GM15510 (cell line): ENCODE data around the gene FBXL7.

ENCODE experiments used
- POLR2A ChIP-seq: IDR thresholded peaks from 3 replicates; pipeline ENCODE4 v1.6.1; 2011; ENCODE audit warnings: borderline replicate concordance; ENCODE audit not compliant: insufficient read length; ENCODE audit errors: extremely low read depth

The FBXL7 gene

DNA sequence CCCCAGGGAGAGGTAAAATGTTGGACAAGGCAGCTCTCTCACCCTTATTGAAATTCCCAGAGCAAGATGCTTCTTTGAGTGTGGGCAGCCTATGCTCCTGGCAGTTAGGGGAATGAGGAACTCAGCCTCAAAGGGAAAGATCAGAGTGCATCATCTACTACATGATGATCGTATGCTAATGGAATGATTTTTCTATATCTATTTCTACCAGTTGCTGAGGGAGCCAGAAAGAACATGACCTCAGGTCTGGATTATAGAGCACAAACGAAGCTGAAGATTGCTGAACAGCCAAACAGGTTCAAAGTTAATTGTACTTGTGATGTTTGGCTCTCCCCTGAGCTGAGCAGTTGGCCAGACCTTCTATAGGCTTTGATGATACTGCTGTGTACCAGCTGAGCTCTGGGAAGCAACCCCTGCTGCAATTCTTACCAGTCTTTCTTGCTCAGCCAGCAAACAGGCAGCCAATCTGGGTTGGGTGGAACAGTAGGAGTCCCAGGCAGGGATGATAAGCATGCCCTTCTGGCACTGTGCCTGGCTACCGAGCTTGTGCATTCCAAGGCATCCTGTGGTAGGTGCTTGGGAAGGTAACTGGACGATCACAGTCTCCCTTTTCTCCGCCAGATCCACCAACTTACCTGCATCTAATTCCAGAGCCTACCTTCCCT lies 10.3 kb upstream of the FBXL7 start:
- no peak for TF ChIP-seq POLR2A

DNA sequence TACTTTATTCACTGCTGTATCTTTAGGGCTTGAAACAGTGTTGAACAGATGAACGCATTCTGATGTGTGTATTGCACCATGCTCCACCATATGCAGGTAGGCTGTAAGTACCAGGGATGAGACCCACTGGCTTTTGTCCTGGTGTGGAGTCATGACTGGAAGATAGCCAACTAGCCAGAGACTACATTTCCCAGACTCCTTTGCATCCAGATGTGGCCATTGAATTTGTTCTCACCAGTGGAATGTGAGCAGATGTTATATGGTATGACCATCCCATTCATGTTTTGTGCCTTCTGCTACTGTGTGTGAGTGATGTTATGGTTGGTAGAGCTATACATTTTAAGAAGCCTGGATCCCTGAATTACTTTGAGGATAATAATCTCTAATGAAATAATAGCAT lies 7.4 kb upstream of the FBXL7 start:
- no peak for TF ChIP-seq POLR2A

DNA sequence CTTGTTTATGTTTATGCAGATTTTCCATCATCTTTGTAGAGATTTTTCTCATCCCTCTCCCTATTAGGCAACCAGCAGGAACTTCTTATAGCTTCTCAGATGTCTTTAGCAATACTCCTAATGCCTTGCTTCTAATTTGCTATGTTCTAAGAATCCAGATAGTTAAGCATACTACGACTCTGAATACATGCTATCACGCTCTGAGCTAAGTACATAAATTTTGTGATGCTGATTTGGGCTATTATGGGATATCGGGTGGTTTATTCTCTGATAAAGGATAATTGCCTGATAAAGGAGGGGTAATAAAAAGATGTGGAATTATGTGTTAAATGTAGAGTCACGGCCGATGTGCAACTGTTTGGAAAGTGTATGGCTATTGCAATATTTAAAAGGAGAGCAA lies 6.5 kb upstream of the FBXL7 start:
- TF ChIP-seq POLR2A, result no peak

DNA sequence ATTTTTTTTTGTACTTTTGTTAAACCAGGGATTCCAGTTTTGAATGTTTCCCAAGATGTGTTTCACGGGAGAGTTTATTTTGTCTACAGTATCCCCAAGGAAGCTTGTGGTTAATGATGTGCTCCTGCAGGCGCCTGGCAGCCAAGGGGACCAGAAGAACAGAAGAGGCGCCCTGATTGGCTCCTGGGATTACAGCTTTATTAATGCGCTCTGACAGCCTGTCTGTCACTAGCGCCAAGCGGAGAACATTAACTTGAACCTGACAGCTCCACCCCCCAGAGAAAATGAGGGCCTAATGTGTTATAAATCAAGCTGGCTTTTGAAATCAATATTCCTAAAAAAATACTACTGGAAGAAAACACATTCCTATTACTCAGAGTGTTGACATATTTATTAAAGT lies 5.0 kb upstream of the FBXL7 start:
- TF ChIP-seq POLR2A, result no peak

DNA sequence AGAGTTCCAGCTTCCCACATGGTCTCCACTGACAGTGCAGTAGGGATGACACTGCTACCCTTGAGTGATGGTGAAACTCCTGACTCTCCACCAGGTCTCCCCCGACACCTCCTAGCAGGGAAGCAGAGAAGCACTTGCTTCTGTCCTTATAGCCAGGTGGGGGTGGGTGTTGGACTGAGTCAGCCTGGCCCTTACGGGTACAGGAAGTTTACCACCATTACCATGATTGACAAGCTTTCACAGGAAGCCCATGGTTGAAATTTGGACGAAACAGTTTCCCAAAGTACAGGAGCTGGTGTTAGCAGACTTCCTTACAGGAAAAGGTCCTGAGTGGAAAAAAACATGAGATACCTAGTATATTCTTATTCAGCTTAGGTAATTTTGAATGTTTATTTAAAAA lies 3.1 kb upstream of the FBXL7 start:
- TF ChIP-seq POLR2A, result no peak

DNA sequence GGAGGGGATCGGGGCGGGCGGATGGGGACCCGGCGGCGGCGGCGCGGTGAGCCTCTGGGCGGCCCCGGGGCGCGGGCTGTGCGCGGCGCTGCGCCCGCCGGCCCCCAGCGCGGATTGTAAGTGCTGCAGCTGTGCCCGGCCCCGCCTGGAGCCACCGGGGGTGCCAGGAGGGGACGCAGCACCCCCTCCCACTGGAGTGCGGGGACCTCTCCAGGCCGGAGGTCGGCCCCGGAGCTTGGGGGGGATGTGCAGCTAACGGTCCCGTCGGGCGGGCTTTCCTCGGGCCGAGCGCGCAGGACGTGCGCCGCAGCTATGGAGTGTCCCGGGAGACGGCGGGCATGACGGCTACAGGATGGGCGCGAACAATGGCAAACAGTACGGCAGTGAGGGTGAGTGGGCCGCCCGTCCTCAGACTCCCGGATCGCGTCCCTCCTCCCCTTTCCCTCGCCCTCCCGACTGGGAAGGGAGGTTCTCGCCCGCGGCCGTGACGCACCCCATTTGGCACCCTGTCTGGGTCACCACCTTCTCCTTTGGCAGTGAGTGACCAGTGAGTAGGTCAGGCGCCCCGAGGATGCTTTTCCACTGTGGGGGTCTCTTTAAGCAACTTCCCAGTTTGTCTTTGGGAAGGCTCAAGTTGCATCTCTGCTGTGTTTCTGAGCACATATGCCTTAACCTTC lies 483 bp downstream of the FBXL7 start:
- no peak for TF ChIP-seq POLR2A

DNA sequence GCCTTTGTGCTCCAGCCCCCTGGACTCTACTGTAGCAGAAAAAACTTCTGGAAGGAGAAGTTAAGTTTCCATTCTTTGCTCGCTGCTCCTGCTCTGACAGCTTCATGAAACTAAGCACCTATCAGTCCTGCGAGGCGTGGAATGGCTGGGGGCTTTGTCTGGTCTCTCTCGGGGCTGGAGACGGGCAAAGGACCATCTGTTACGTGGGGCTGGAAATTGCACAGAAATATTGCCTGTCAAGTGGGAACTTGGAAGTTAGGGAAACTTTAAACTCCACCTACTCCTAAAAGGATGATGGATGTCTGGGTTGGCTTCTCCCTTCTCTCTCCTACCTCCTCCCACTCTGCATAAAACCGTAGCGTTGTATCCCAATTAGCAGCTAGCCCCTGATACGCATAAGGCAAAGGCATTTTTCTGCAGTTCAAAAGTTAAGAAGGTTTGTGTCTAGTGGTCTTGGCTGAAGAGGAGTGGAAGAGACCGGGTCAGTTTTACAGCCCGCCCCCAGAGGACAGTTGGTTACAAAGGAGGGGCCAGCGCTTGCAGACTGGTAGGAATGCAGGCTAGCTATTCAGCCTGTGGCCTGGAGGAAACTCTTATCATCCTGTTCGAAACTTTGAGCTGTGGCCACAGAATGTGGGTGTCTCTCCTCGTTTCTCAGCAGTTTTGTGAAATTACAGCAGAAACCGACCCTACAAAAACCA lies 1.3 kb downstream of the FBXL7 start:
- no peak for TF ChIP-seq POLR2A

DNA sequence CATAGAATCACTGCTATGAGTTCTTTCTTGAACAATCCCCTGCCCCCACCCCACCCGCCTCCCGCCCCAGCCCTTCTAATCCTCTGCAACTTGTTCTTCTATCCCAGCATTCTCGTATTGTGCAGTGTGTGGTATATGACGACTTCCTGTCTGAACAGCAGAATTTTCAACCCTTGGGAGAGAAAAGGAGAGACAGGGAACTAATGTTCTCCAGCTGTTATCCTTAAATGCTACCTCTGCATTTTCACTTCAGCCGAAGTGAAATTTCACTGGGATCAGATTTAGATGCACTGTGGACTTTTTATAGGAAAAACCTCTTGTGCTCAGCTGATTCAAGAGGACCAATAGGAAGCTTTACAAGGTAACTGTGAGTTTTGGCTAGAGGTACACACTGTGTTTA lies 2.2 kb downstream of the FBXL7 start:
- TF ChIP-seq POLR2A, result no peak

DNA sequence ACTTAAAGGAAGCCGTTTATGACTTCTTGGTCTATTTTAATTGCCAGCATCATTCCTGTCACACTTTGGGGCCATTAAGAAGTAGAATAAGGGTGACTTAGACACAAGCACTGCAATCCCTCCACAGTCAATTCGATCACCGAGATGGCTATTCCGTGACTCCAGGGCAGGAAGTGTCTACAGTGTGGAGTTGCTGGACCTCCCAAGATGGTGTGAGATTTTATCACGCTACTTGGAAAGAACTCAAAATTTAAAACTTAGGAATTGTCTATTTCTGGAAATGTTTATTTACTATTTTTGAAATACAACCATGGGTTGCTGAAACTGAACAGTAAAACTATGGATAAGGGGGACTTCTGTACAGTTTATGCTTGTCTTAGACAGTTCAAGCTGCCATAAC lies 6.2 kb downstream of the FBXL7 start:
- TF ChIP-seq POLR2A, result no peak

DNA sequence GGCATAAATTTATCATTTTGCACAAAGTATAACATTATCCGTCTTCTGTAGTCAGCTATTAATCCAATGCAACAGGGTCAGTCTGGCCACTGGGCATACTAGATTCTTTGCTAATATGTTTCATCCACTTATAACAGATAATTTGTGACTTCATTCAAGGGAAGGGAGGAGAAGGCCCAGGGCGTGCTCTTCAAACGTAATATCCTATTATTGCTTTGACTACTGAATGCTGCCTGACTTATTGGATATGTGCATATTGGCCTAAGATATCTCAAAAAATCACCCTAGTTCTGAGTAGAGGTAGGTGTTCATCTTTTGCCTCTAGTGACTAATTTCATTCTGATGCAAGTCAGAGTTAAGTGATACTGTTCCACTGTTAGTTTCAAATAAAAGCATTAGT lies 6.9 kb downstream of the FBXL7 start:
- TF ChIP-seq POLR2A, result no peak

DNA sequence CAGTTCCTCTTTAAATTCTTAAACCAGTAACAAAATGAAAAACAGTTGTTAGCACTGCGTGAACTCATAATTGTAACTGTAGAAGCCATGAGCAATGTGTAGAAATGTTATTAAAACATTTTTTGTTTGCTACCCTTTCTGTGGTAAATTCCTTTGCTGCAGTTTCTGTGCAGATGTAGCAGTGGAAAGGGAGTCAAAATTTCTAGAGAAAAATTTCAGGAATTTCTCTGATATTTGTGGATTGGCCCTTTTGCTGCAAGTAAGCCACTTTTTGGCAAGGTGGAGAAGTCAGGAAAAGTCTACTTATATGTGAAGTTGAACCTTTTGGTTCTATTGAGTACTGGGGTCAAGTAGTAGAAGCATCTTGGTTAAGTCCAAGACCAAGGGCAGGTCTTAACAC lies 10.1 kb downstream of the FBXL7 start:
- no peak for TF ChIP-seq POLR2A

DNA sequence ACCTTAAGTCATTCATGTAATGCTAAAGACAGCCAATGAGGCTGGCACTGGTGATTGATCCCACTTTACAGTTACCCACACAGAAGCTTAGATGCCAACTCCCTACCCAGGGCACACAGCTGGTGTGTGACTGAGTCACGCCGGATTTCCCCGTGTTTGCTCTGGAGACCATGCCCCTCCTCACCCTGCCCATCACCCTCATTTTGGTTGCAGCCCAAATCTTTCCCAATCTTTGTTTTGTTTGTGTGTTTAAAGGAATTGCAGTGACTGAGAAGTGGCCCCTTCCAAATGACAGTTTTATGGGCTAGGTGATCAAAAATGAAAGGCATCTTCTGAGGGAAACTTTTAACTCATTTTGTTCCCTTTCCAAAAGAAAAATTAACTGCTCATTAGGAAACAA lies 10.9 kb downstream of the FBXL7 start:
- TF ChIP-seq POLR2A, result no peak

DNA sequence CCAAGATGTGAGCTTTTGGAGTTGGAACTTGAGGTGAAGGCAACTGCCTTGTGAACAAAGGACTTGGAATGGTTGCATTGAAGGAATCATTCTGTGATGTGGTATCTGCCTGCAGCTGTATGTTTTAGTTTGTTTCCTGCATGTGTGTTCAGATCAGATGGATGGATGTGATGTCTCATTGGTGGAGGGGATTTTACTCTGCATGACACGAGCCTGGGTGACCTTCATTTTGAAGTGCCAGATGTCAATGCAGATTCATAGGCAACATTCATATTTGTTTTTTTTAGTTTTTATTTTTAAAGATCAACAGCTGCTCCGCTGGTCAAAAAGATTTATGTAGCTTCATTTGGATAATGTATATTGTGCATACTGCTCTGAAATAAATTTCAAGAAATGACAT lies 13.5 kb downstream of the FBXL7 start:
- TF ChIP-seq POLR2A, result no peak

DNA sequence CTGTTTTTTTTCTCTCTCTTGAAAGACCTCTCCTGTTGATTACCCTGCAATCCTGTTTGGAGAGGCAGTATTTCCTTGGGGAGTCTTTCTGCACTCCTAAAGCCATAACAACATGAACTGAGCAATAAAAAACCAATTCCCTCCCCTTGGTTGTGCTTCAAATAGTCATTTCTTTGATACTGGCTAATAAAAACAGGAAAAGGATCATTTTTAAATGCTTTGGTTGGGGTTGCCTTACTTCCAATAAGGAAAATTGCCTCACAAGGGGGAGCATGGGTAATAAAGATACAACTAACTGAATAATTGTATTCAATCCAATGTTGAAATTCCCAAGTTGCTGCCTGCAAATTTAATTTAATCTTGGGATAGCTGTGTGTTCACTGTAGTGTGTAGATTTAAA lies 13.9 kb downstream of the FBXL7 start:
- TF ChIP-seq POLR2A, result no peak

DNA sequence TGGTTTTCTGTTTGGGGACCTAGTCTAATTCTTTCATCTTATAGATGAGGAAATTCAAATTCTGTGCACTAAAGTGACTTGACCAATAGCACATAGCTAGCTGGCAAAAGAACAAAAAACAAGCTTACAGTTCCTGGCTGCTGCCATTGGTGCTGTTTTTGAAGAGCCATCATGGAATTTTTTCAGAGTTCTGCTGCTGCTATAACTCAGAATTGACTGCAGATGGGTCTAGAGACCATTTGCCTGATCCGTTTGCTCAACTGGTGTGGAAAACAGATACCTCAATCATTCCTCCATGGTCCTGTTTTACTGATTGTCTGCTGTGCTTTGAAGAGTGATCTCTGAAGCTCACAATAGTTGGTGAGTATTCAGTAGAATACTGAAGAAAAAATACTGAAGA lies 15.2 kb downstream of the FBXL7 start:
- no peak for TF ChIP-seq POLR2A

DNA sequence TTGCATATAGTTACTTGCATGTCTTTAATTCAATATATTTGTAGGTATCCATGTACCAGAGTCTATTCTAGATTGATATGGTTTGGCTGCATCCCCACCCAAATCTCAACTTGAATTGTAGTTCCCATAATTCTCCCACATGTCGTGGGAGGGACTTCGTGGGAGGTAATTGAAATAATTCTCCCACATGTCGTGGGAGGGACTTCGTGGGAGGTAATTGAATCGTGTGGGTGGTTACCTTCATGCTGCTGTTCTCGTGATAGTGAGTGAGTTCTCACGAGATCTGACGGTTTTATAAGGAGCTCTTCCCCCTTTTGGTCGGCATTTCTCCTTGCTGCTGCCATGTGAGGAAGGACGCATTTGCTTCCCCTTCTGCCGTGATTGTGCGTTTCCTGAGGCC lies 16.5 kb downstream of the FBXL7 start:
- TF ChIP-seq POLR2A, result no peak

DNA sequence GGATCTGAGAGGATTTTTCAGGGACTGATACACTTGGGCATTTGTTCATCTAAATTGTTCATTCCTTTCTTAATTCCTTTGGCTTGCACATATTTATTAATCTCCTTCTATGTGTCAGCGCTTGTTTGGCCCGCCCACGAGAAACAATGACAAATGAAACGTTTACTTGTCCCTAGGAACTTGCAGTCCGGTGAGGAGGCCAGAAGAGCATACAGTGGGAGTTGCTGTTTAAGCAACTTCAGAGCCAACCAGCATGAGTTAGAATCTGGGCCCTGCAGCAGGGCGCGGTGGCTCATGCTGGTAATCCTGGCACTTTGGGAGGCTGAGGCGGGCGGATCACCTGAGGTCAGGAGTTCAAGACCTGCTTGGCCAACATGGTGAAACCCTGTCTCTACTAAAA lies 18.8 kb downstream of the FBXL7 start:
- TF ChIP-seq POLR2A, result no peak

DNA sequence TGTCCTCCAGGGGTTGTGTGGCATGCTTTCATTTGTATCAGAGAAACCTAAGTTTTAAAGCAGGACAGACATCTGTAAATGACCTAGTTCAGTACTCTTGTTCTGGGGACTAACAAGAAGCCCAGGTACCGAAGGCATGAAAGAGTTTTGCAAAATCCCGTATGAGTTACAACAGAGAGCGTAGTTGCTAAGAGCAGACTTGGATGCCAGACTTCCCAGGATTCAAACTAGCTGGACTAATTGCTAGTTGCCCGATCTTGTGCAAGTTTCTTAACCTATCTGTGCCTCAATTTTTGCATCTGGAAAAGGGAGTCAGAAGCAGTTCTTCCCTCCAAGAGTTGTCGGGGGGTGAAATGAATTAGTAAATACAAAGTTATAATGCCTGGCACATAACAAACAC lies 20.9 kb downstream of the FBXL7 start:
- TF ChIP-seq POLR2A, result no peak
